SK-N-MC (cell line): ENCODE data around the gene SETD1A.

Experiments
- DNase-seq: peaks from one replicate; pipeline ENCODE4 v3.0.0-alpha.2; 2011; ENCODE audit warnings: low read depth, low spot score
- H3K27ac ChIP-seq: fragments of 200-600 bp; sonication (generic); 2 replicates; pipeline ENCODE4 v1.5.1; 2016; ENCODE audit warnings: mixed run types
- H3K36me3 ChIP-seq: fragments of 200-600 bp; sonication (generic); 2 replicates; pipeline ENCODE4 v1.6.1; 2017; ENCODE audit warnings: antibody characterized with exemption, low read length, mixed read lengths; ENCODE audit not compliant: insufficient read depth
- H3K4me3 ChIP-seq: fragments of 200-600 bp; sonication (generic); 2 replicates; pipeline ENCODE4 v1.5.1; 2016
- H3K9ac ChIP-seq: fragments of 200-600 bp; sonication (generic); 2 replicates; pipeline ENCODE4 v1.8.0; 2017; ENCODE audit warnings: mixed run types, mixed read lengths; ENCODE audit not compliant: insufficient read length
- H3K9me3 ChIP-seq: fragments of 200-600 bp; sonication (generic); 2 replicates; pipeline ENCODE4 v1.6.1; 2017; ENCODE audit warnings: low read depth, mild to moderate bottlenecking, antibody characterized with exemption, low read length, moderate library complexity, mixed read lengths
- EZH2 ChIP-seq: fragments of 200-600 bp; sonication (generic); IDR thresholded peaks from one replicate; pipeline ENCODE4 v1.6.1; 2017; ENCODE audit warnings: antibody characterized with exemption
- FOXP2 ChIP-seq: optimal IDR thresholded peaks from 2 replicates; pipeline ENCODE3; 2011; ENCODE audit warnings: mild to moderate bottlenecking, moderate library complexity; ENCODE audit not compliant: insufficient read depth; ENCODE audit errors: extremely low read length, control extremely low read depth
- POLR2AphosphoS5 ChIP-seq: IDR thresholded peaks from 2 replicates; pipeline ENCODE4 v1.6.1; 2012; ENCODE audit warnings: mild to moderate bottlenecking, low read depth, low read length, borderline replicate concordance

The SETD1A gene

DNA sequence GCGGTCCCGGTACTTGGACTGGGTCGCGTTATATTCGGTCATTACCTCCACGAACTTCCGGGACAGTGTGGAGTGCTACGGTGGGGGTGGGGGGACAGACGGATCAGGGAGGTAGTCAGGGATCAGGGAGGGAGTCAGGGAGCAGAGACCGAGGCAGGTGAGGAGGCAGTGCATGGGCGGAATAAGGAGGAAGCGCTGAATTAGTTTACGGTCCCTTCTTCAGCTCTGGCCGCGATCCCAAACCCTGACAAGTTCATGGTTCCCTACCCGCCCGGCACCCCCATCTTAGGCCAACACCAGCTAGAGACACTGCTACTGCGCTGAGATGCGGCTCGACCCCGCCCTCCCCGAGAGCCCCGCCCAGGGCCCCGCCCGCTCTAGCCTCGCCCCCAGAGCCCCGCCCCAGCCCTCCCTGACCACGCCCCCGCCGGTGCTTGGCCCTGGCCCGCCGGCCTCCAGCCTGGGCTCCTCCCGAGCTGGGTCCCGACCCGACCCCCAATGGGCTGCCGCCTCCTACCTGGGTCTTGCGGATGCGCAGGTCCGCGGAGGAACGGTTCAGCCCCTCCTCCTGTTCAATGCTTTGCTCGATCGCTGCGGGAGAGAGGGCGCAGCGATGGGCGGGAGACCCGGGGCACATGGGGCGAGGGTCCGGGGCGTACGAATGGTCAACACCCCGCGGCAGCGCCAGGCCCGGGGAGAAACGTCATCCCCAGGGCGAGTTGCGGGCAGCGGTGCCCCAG lies 39.6 kb downstream of the SETD1A start:
- DNase-seq = no peak
- Histone ChIP-seq H3K36me3 (no peaks in the 10 kb centered on the region), H3K9me3 (no peaks in the 10 kb centered on the region), H3K9ac (no peak overlapping the region), H3K27ac (no peak overlapping the region), H3K4me3 (peak overlapping the region; percentile 73)
- TF ChIP-seq POLR2AphosphoS5 (peak; percentile 36; the same call in 1 of the 2 replicates), FOXP2 (no peak), EZH2 (no peak)

DNA sequence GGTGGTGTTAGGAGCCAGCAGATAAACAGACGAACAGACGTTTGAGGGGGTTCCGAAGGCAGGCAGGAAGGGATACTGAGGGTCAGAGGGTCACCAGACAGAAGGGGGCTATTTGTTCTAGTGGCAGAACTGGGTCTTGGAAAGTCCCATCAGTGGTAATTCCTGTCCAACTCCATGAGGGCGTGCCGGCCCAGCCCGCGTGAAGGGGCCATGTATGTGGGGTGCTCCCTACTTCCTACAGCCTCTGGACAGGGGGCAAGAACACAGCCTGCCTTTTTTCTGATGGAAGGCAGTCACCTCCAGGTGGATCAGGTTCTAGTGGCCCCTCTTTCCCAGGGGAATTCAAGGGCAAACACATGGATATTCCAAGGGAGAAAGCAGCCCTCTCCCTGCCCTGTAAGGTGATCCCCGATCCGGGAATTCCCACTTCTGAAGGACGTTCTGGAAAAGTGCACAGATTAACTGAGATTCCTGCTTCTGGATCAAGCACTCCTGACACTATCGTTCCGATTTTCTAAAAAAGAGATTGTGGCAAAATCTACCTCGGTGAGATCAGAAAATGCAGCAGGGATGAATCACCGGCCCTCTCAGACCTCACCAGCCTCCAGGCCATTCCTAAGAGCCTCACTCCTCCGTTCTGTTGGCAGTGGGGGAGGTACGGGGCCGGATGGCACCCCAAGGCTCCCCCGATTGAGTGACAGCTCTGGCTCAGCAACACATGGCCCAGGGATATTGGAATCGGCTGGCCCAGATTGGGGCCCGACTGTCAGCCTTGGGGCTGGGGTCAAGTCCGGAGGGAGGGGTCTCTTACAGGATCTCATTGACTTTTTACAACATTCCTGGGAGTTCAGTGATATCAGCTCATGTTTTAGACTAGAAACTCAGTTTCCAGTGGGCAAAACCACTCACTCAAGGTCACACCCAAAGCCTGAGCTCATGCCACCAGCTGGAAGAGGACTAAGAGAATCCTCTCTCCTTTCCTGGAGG lies 40.5 kb downstream of the SETD1A start:
- Histone ChIP-seq H3K27ac (no peak overlapping the region), H3K9ac (no peak overlapping the region), H3K36me3 (no peaks in the 10 kb centered on the region), H3K4me3 (peak overlapping the region; percentile 73), H3K9me3 (no peaks in the 10 kb centered on the region)
- no peak for TF ChIP-seq EZH2
- TF ChIP-seq FOXP2 = no peak
- no peak for TF ChIP-seq POLR2AphosphoS5
- no peak for DNase-seq

DNA sequence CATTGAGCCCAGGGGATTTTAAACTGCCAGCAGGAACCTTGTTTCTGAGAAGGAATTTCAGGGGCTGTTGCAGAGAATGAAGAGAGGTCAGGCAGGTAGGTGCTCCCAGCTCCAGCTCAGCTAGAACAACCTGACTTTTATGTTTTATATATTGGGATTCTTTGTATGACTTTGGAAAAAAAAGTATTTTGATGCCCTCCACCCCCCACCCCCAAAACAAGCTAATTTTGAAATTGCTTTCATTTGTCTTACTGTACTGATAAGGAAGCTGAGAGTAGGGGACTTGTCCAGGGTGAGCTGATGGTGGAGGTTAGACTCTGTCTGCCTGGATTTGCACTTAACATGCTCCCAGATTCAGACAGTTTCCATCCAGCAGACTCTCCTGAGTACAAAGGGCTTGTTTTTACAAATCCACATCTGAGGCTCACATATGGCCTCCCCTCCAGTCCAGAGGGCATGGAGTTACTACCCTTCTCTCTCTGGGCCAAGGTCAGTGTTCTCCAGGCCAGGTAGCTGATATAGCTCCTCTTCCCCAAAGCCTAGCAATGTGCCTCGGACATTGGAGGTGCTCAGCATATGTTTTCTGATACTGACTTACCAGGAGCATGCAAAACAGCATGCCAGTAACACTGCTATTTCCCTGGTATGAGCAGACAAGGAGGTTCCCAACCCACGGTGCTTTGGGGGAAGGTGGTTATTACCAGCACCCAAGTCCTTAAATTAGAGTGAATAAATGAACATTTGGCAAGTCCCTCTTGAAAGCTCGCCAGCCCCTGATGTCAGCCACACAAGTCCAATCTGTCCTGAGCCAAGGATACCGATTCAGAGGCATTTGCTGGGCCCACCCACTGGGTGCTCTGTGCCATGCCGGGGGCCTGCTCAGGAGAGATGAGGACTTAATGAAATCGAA lies 41.6 kb downstream of the SETD1A start:
- DNase-seq = no peak
- H3K9ac ChIP-seq = no peak overlapping the region
- H3K9me3 ChIP-seq = no peaks in the 10 kb centered on the region
- no peak overlapping the region for H3K27ac ChIP-seq
- H3K4me3 ChIP-seq = no peak overlapping the region
- TF ChIP-seq POLR2AphosphoS5 = no peak
- no peaks in the 10 kb centered on the region for H3K36me3 ChIP-seq

DNA sequence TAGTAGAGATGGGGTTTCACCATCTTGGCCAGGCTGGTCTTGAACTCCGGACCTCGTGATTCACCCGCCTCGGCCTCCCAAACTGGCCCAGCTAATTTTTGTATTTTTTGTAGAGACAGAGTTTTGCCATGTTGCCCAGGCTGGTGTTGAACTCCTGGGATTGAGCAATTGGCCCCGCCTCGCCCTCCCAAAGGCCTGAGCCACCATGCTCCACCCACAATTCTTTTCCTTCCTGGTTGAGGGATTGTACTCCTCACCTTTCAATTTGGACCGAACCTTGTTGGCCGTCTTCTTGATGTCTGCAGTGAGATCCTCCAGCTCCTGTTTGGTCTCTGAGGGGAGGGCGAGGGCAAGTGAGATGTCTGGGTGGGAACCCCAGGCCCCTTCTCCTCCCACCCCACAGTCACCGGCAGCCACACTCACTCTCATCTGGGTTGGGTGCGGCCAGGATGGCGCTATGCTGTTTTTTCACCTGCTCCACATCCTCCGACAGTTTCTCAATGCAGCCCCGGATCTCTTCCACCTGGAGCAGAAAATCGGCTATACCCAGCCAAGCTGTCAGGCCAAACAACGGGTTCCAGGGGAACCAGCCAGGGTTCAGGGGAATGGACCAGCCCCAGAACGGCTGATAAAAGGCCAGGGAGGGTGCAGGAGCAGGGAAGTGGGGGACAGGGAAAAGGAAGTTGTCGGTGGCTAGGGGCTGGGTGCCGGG lies 43.3 kb downstream of the SETD1A start:
- Histone ChIP-seq H3K9me3 (no peaks in the 10 kb centered on the region), H3K36me3 (no peaks in the 10 kb centered on the region), H3K4me3 (no peak overlapping the region), H3K9ac (no peak overlapping the region), H3K27ac (no peak overlapping the region)
- TF ChIP-seq EZH2 = no peak
- DNase-seq = no peak

DNA sequence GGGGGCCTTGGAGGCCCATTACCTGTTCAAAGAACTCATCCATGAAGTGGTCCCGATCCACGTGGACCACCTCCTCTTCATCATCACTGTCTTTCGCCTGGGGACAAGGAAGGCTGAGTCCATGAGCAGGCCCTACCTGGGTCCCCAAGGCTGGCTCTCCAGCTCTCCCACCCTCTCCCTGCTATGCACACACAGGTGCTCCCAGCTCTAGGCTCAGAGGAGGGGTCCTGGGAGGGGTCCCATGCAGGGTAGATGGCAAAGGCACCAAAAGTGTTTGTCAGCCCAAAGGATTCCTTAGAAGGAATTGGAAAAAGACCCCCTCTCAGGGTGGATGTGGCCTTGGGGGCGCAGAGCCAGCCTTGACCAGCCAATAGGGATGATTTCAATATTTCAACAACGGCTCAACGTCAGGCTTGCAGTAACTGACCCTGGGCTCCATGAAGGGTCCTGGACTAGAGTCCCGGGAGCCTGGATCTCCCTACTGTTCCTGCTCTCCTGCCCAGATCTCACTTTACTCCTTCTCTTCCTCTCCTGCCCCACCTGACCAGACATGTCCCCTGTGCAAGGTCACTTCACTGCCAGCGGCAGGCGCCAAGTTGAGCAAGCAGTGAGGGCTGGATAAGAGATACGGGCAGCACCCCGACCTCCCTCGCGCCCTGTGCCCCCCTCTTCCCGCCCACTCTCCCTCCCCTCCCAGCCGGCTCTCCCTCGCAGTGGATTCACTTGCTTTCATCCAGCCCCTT lies 44.1 kb downstream of the SETD1A start:
- Histone ChIP-seq H3K36me3 (no peaks in the 10 kb centered on the region), H3K9ac (no peak overlapping the region), H3K9me3 (no peaks in the 10 kb centered on the region), H3K27ac (no peak overlapping the region), H3K4me3 (no peak overlapping the region)
- TF ChIP-seq POLR2AphosphoS5 = no peak
- no peak for DNase-seq

DNA sequence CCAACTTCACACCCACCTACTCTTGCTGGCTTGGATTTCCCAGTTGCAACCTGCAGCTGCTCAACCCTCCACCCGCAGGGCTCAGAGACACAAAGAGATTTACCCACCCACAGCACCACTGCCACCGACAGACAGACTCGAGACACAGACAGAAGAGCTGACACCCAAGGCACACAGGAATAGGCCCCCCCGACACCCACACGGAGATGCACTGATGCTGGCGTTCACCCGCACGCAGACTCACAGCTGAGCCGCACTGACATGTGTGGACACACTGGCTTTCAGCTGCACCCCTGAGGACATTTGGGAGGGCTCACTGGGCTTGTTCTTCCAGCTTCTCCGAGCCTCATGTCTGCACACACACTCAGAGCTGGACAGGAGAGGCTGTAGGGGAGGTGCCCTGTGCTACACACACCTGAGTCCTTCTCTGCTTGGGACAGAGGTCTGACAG lies 44.7 kb downstream of the SETD1A start:
- Histone ChIP-seq H3K4me3 (no peak overlapping the region), H3K27ac (no peak overlapping the region), H3K9ac (no peak overlapping the region), H3K36me3 (no peaks in the 10 kb centered on the region), H3K9me3 (no peaks in the 10 kb centered on the region)
- DNase-seq = no peak
- TF ChIP-seq EZH2 (no peak), POLR2AphosphoS5 (no peak)

DNA sequence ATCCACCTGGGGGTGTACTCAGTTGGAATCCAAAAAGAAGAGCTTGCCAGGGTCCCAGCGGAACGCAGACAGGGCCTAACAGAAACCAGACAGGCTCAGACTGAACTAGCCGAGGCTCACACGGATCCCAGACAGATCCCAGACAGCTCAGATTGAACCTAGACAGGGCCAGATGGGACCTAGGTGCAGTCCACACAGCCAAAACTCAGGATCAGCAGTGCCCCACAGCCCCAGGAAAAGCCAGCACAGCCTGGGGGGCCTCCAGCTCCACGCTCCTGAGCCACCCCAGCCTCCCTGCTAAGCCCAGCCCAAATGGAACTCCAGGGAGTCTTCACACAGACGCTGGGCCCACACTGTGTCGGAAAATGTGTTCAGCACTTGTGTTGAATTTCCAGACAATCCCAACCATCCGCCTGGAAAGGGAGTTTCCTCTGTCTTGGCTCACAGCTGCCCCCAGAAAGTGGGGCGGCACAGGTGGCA lies 45.3 kb downstream of the SETD1A start:
- TF ChIP-seq POLR2AphosphoS5 (no peak), FOXP2 (no peak), EZH2 (no peak)
- no peak overlapping the region for H3K27ac ChIP-seq
- H3K9me3 ChIP-seq = no peaks in the 10 kb centered on the region
- no peaks in the 10 kb centered on the region for H3K36me3 ChIP-seq
- no peak for DNase-seq
- H3K9ac ChIP-seq = peak overlapping the region; percentile 5
- no peak overlapping the region for H3K4me3 ChIP-seq
